GM06990 (cell line): ENCODE measurements around the gene SNX30.

Experiments used
- DNase-seq: peaks from one replicate; pipeline ENCODE4 v3.0.0-alpha.2; 2011; ENCODE audit not compliant: insufficient read length; ENCODE audit errors: extremely low read depth
- H3K27me3 ChIP-seq: replicated peaks from 2 replicates; pipeline ENCODE4 v1.6.0; 2011; ENCODE audit warnings: low read length; ENCODE audit not compliant: control insufficient read depth, insufficient read depth
- H3K36me3 ChIP-seq: 2 replicates; pipeline ENCODE4 v1.5.1; 2011; ENCODE audit warnings: low read length; ENCODE audit not compliant: control insufficient read depth, insufficient read depth
- H3K4me3 ChIP-seq: replicated peaks from 2 replicates; pipeline ENCODE4 v1.5.1; 2011; ENCODE audit warnings: low read depth, mild to moderate bottlenecking, control low read depth, low read length
- CTCF ChIP-seq: IDR thresholded peaks from 2 replicates; pipeline ENCODE4 v1.5.1; 2011; ENCODE audit warnings: low read length, control low read depth, mild to moderate bottlenecking, inconsistent platforms; ENCODE audit not compliant: insufficient read depth, poor library complexity, severe bottlenecking

Gene SNX30

DNA sequence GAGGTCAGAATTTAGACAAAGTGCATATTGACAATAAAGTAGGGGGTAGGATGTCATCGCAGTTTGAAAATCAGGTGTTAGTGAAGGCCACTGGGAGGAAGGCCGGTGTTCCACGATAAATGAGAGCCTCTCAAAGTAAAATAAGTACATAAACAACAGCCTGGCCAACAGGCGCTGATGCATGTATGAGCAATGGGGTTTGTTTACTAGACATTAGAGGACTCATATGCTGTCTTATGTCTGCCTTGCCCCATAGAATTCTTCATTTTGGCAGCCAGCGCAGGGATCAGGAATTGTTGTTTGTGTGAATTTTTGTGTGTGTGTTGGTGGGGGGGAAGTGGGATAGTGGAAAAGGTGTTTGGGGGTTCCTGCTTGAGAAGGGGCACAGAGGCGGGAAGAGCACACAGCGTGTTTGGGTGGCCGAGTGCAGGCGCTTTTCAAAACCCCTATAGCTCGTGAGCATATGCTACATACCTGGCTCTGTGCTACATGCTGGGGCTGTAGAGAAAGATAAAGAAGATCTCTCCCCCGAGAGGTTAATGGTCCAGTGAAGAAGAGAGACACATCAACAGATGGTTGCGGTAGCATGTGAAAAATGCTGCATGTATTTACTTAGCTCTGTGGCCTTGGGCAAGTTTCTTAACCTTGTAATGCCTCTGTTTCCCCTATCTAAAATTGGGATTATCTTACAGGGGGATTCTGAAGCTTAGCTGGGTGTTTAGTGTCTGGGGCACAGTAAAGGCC is 11.5 kb downstream of the SNX30 start:
- Histone ChIP-seq H3K27me3 (no peaks in the 10 kb centered on the region), H3K4me3 (no peak overlapping the region), H3K36me3 (no peaks in the 10 kb centered on the region)
- DNase-seq = no peak
- no peak for TF ChIP-seq CTCF

DNA sequence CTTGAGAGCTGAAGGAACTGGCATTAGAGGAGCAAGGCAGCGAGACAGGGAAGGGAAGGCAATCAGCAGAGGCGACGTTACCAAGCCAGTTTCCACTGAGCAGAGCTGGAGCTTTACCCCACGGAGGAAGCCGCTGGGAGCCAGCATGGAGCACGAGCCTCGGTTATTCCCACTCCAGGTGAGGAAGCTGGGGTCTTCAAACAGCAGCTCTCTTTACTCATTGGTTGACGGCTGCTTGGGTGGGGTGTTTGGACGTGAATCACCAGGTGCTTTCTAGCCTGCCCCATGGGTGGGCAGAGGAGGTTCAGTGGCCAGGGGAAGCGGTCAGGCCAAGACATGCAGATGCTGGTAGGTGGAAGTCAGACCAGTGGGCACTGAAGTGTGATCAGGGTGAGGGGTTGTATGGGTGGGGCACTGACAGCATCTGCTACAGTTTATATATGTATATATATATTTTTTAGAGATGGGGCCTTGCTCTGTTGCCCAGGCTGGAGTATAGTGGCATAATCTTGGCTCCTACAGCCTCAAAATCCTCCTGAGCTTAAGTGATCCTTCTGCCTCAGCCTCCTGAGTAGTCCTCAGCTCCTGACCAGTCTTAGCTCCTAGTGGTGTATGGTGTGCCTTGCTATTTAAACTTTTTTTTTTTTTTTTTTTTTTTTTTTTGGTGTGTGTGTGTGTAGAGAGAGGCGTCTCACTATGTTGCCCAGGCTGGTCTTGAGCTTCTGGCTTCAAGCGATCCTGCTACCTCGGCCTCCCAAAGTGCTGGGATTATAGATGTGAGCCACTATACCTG is 12.4 kb downstream of the SNX30 start:
- Histone ChIP-seq H3K4me3 (no peak overlapping the region), H3K36me3 (no peaks in the 10 kb centered on the region), H3K27me3 (no peaks in the 10 kb centered on the region)
- TF ChIP-seq CTCF = no peak
- DNase-seq = no peak

DNA sequence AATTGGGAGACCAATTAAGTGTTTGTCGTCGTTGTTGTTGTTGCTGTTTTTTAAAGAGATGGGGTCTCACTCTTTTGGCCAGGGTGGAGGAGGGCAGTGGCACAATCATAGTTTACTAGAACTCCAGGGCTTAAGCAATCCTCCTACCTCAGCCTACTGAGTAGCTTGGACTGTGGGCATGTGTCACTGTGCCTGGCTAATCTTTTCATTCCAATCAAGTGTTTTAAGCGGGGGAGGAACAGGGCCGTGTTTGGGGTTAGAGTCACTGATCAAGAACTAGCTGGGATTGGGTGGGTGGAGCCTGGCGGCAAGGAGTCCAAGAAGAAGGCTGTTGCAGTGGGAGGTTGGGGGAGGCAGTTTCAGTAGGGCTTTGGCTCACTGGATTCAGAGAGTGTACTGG is 13.8 kb downstream of the SNX30 start:
- H3K36me3 ChIP-seq = no peaks in the 10 kb centered on the region
- H3K4me3 ChIP-seq = no peak overlapping the region
- DNase-seq = no peak
- no peak for TF ChIP-seq CTCF
- H3K27me3 ChIP-seq = no peaks in the 10 kb centered on the region

GRCh38 chr9:112764837-112765236 is 14.3 kb downstream of the SNX30 start:
- H3K36me3 ChIP-seq = no peaks in the 10 kb centered on the region
- no peak for TF ChIP-seq CTCF
- no peaks in the 10 kb centered on the region for H3K27me3 ChIP-seq
- H3K4me3 ChIP-seq = no peak overlapping the region
- no peak for DNase-seq

GRCh38 chr9:112765281-112765680 is 14.7 kb downstream of the SNX30 start:
- no peak for TF ChIP-seq CTCF
- H3K36me3 ChIP-seq = no peaks in the 10 kb centered on the region
- H3K4me3 ChIP-seq = no peak overlapping the region
- H3K27me3 ChIP-seq = no peaks in the 10 kb centered on the region
- no peak for DNase-seq
